Coronary artery (tissue), 2 donors: ENCODE measurements around the gene ANKRD65.

Experiments used
- DNase-seq: peaks from one replicate; pipeline ENCODE4 v3.0.0-alpha.2; 2017; ENCODE audit warnings: low spot score
- H3K27ac ChIP-seq, 2 donors: fragments of 200-600 bp; sonication (generic); one replicate each; pipeline ENCODE4 v1.5.1; 2016 to 2019
- H3K4me3 ChIP-seq: fragments of 200-600 bp; sonication (generic); 2 replicates; pipeline ENCODE4 v1.5.1; 2016; ENCODE audit warnings: mild to moderate bottlenecking, moderate library complexity
- TF ChIP-seq, protein P1 (sequence below): fragments of 200-600 bp; sonication (generic); IDR thresholded peaks from one replicate; pipeline ENCODE4 v1.5.1; 2019; ENCODE audit warnings: antibody characterized with exemption

Gene ANKRD65

DNA sequence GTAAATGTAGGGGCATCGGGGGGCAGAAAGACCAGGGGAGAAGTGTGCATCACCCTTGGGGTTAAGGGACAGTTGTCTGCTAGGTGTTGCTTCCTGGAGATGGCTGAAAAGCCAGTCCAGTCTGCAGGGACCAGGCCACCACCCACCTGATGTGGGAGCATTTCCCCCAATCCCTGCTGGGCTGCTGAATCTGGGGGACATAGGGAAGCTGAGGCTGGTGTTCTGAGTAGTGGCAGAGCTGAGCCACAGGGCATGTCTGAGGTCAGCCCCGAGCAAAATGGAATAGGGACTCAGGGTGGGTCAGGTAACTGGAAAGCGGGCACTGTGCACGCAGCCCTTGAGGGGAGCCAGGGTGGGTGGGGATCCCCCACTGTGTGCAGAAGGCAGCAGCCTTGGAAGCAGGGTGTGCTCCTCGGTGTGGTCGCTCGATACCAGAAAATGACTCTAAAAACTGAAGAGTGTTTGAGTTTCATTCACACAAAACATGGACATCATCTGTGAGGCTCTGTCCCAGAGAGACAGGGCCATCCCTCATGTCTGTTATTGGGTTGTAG is 19.5 kb downstream of the ANKRD65 start:
- TF ChIP-seq, protein P1, sequence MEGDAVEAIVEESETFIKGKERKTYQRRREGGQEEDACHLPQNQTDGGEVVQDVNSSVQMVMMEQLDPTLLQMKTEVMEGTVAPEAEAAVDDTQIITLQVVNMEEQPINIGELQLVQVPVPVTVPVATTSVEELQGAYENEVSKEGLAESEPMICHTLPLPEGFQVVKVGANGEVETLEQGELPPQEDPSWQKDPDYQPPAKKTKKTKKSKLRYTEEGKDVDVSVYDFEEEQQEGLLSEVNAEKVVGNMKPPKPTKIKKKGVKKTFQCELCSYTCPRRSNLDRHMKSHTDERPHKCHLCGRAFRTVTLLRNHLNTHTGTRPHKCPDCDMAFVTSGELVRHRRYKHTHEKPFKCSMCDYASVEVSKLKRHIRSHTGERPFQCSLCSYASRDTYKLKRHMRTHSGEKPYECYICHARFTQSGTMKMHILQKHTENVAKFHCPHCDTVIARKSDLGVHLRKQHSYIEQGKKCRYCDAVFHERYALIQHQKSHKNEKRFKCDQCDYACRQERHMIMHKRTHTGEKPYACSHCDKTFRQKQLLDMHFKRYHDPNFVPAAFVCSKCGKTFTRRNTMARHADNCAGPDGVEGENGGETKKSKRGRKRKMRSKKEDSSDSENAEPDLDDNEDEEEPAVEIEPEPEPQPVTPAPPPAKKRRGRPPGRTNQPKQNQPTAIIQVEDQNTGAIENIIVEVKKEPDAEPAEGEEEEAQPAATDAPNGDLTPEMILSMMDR, result no peak
- H3K27ac ChIP-seq, result no peak overlapping the region
- H3K4me3 ChIP-seq, result no peak overlapping the region
- no peak for DNase-seq

DNA sequence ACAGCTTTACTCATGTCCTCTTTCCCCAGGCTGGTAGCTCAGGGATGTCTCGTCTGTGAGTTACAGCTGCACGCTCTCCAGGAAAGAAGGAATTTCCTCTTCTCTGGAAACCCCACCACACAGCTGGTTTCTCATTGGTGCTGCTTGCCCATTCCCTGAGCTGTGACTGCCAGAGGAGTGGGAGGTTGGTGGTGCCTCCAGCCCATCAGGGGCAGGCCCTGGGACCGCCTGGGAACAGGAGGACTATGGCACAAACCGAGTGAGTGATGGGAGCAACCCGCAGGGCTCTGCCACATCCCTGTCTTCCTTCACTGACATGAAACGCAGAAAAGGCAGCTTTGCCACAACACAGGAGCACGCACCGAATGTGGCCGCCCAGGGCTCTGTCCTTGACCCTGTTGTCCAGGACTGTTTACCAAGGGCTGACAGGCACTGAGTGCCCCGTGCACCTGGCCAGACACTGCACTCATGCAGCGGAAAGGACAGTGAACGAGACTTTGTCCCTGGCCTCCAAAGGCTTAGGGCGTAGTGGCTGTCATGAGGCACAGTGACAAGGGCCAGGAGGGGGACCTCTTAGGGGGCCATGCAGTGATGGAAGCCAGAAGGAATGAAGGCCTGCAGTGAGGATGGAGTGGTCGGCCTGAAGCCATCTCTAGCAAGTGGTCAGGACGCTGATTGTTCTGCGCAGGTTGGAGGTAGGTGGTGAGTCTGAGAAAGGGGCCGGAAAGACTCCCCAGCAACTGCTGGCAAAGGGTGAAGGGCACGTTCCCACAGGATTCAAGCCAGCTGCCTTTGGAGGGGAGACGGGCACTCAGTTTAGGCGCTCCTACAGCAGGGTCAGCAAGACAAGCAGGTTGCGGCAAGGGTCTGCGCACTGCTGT is 20.3 kb downstream of the ANKRD65 start:
- TF ChIP-seq, protein P1, result no peak
- no peak for DNase-seq
- Histone ChIP-seq H3K27ac (peak overlapping the region in 1 of 2 donors; percentile 92), H3K4me3 (peak overlapping the region; percentile 100)

DNA sequence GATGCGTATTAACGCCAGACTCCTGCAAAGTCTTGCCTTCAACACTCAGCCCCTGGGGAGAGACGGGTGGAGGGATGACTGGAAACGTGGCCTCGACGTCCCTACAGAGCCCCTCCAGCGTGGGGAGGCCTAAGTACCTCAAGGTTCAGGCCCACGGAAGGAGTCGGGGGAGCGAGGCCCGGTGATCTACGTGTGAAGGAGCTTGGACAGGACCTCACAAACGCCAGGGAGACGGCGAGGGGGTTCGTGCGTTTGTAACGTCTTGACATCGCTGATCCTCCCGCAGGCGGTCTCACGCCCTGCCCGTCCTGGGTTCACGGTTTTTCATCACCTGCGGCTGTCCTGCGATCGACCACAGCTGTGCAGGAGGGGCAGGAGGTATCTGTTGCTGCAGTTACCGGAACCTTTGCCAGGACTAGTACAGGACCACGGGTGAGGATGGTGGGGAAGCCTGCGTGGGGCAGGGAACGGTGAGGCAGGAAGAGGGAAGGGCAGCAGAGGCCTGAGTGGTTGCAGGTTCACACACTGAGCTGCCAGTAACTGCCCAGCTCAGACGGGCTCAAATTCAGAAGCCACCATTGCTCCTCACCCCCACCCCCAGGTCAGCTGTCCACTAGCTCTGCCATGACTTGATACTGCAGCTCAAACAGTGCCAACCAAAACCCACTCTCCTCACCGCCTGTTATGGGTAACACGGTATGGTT is 21.1 kb downstream of the ANKRD65 start:
- DNase-seq, result no peak
- TF ChIP-seq, protein P1, result no peak
- peak overlapping the region; percentile 100 for H3K4me3 ChIP-seq
- H3K27ac ChIP-seq, result peak overlapping the region; percentile 57 to 92

DNA sequence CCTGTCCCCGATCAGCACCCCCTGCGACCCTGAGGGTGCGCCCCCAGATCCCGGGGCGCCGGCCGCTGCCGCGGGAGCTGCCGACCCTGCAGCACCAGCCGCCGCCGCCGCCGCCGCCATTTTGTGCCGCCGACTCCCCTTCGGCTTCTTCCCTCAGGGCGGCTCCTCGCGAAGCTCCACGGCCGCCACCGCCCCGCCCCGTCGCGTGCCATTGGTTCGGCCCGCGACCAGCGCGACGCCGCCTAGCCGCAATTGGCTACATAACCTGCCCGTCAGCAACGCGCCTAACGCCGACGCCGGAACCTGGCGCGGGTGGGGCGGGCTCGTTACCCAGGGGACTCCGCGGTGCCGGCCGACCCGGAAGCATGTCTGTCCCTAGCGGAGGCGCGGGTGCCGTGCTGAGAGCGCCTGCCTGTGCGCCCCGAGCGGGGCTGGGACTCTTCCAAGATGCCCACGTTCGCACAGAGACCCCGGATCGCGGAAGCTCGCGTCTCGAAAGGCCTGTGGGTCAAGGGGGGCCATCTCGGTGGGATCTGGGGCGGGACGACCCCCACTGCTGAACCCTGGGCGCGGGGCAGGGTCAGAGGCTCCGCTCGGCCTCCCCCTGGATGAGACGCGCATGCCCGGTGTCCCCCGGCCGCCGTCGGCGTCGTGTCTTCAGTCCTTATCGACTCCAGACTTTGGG is 21.7 kb downstream of the ANKRD65 start, which contains the start of gene CCNL2:
CCNL2 (minus strand) TSS at position 149 of the 685 bp plus-strand sequence; CDS start at position 120, 29 bp downstream.
- H3K27ac ChIP-seq, result peak within 1 kb of the TSS; percentile 67 to 92
- TF ChIP-seq, protein P1, result peak; percentile 43
- H3K4me3 ChIP-seq, result peak within 1 kb of the TSS; percentile 100
- DNase-seq, result peak; percentile 99

DNA sequence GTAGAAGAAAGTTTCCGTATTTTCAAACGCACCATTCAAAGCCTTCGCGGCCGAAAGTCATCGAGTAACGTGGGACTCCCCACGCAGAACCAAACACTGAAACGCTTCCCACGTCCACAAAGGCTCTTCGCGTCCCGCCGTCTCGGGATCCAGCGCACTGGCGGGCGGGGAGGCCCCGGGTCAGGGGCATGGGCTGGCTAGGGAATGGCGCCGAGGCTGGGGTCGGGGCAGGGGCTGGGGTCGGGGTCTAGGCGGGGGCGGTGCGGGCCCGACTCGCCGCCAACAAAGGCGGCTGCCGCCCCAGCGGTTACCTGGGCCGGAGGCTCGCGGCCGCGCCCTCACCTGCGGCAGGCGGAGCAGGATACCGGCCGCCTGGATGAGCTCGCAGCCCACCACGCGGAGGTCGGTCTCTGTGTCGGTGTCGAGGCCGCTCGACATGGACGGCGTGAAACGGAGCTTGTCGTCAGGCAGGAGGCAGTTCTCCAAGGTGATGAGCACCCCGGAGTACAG is 22.3 kb downstream of the ANKRD65 start:
- Histone ChIP-seq H3K27ac (peak overlapping the region; percentile 67 to 92), H3K4me3 (peak overlapping the region; percentile 100)
- DNase-seq, result no peak
- TF ChIP-seq, protein P1, result no peak

DNA sequence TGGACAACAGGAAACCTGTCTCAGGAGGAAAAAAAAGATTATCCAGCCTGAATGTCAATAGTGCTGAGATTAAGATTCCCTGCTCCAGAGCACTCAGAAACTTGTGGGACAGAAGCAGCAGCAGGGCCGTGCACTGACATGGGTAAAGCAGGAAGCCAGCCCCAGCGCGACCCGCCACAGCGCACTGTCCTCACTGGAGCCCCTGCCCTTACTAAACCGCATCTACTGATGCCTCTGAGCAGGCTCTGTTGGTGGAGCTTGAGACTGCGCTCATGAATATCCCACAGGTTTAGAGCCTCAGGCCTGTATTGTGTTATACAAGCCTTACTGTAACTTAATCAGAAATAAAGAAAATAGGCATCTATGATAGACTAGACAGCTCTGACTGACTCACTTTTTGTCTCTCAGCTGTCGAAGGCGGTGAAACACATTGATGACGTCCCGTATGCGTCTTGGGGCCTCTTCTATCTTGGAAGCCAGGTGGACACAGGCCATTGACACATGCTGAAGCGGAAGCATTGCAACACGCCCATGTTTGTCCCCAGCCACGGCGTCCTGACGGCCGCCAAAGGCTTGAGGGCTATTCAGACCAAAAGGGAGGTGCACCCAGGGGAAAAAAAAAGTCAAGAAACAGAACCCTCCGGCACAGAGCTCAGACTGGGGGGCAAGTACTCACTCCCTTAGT is 23.1 kb downstream of the ANKRD65 start:
- H3K27ac ChIP-seq, result no peak overlapping the region
- DNase-seq, result no peak

More for the DNA sequence above, 23.1 kb downstream of the ANKRD65 start:
- peak overlapping the region; percentile 100 for H3K4me3 ChIP-seq
- TF ChIP-seq, protein P1, result no peak
